Activated T-cell treated with anti-CD3 and anti-CD28 coated beads, Interleukin-2, amount 50 U/mL, for 48 hours (primary cell): ENCODE measurements around the gene RAPGEF5.

Source experiments
- DNase-seq, 2 experiments: peaks; one replicate each; pipeline ENCODE4 v3.0.0-alpha.2; 2020

RAPGEF5 gene

GRCh38 chr7:22302951-22303423, 54.0 kb downstream of the RAPGEF5 start:
- no peak for DNase-seq

DNA sequence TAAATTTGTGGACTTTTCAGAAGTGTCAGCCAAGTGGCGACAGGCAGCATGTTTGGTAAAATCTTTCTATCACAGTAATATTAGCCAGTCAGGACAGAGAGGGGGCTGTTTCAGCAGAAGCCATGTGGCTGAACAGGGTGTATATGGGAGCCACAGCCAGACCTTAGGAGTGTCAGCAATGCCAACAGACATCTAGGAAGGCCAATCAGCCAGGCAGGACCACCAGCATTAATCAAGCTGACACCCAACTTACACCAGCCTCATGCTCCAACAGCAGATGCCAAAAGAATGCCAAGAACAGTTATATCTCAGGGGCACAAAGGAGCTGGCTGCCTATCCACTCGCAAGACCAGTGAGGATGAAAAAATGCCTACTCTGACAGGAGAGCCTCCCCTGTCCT, 54.8 kb downstream of the RAPGEF5 start:
- DNase-seq: no peak

DNA sequence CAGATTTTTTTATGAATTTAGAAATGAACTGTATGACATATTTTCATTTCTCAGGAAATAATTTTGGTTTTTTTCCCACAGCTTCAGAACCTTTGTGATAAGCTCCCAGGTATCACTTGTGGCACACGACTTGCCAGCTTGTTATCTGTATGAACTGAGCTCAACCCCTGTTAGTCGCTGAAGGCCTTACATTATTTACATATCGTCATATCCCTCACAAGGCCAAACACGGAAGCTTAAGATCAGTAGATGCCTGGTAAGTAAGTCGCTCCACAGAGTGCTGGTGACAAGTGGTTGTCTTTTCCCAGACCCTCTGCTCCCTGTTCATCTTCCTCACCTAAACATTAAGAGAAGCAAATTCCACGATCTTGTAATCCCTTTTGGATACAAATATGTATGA, 55.2 kb downstream of the RAPGEF5 start:
- no peak for DNase-seq

DNA sequence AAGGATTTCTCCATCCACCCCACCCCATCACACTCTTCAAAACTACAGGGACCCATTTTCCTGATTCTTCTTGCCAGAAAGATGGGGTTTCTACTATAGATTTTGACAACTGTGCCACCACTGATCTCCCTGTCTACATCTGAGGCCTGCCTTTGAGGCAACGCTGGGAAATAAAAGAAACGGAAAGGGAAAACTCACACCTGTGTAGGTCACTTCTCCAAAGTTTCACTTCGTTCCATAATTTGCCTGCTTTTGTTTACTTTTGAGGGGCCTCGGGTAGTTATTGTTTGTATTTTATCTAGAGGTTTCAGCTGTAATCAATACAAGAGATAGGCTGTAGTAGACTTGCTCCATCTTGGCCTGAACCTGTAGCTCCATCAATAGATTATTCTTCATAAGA, 56.1 kb downstream of the RAPGEF5 start:
- DNase-seq: no peak

DNA sequence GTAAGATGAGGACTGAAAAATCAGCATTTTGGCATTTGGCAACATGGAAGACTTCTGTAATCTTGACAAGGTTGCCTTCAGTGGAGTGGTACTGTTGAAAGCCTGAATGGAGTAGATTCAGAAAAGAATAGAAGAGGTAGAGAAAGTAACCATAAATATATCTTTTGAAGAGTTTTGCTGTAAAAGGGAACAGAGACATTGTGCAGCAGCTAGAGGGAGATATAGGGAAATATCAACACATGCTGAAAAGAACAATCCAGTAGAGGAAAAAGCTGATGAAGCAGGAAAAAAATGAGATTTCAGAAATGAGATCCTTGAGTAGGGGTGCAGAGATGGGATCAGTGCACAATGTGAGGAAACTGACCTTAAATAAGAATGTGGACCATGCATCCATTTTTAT, 60.0 kb downstream of the RAPGEF5 start:
- no peak for DNase-seq

DNA sequence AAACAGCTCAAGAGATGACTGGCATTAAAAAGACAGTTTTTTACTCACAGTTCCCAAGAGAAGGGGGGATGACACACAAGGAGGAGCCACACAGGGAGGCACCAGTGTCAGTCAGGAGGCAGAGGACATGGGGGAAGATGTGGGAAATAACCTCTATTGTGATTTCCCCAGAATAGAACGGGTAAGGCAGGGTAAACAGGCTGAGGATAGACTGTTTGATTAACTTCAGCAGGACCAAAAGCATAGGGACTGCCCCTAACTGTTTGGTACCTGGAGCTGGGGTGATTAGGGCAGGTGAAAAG, 60.7 kb downstream of the RAPGEF5 start:
- no peak for DNase-seq

DNA sequence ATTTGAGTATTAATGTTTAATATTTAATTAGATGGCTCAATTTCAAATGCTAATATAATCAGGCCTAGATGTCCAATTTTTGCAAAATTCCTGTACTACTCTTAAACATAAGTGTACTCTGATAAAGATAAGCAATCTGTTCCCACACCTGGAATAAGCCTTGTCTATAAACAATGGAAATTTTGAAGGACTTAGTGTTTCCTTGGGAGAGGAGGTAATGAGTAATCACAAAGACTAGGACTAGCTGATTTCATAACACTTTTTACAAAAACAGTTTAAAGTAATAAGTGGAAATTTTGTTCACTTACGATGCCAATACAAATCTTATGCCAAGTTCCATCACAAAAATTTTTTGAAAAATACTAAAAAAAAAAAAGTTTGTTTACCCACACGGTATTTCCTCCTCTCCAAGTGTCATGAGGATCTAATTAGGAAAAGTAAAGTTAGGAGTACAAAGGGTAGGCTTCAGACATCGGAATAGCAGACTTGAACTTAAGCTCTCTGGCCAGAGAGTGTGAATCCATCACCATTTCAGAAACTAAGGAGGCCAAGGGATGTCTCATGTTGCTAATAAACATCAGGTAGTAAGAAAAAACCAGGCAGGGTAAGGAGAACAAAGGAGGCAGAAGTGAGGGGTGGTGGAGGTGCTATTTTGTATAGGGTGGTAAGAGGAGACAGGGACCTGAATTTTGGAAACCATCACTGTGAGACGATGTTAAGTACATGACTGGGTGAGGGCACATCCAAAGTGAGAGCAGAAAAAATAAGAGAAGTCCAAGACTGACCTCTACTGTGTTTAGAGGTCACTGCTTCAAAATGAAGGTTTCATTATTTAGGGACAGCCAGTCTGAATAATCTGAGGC, 61.3 kb downstream of the RAPGEF5 start:
- no peak for DNase-seq

DNA sequence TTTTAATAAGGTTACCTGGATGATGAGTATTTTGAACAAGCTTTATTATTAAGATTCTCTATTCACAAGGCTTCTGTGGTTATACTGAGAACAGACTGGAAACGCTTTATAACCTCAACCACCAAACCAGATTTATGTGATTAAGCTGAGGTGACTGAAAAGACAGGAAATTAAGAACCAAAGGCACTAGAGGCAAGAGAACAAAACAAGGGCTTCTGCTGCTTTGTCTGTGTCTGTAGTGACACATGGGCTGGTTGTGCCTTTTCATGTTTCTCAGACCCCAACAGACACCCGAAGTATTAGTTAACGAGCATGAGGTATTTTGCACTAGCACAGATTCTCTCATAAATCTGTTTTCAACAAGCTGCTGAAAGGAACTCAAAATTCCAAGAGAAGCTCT, 64.4 kb downstream of the RAPGEF5 start:
- DNase-seq: no peak

GRCh38 chr7:22291977-22292376, 65.0 kb downstream of the RAPGEF5 start:
- DNase-seq: no peak

DNA sequence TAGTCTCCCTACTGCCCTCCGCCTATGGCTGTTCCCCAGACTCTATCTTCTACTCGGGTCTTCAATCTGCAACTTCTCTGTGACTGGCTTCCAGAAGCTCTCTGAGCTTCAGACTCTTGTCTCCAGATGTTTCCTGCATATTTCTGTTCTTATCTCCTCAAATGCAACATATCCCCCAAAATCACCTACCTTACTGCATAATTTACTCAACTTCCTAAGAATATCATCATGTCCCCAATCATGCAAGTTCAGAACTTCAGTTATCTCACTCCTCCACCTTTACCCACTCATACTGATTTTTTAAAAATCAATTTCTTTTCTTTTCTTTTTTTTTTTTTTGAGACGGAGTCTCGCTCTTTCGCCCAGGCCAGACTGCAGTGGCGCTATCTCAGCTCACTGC, 68.8 kb downstream of the RAPGEF5 start:
- DNase-seq: no peak

- no peak for DNase-seq
Measured at GRCh38 chr7:22287412-22287811, 69.5 kb downstream of the RAPGEF5 start.

DNA sequence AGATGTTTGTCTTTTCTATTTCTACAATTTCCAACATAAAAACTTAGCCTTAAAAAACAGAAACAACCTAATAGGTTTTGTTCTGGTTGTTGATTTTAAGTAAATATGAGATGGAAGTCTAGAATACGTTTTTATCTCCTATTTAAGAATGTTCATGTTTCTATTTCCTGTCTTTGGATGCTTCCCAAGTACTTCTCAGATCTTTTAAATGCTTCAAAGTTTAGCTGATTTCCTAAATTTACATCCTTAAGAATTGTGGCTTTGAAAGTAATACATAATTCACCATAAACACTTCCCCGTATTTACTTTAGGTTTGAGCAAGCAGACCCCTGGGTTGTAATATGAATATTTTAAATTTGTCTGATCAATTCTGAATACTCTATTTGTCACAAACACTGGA, 70.5 kb downstream of the RAPGEF5 start:
- no peak for DNase-seq

DNA sequence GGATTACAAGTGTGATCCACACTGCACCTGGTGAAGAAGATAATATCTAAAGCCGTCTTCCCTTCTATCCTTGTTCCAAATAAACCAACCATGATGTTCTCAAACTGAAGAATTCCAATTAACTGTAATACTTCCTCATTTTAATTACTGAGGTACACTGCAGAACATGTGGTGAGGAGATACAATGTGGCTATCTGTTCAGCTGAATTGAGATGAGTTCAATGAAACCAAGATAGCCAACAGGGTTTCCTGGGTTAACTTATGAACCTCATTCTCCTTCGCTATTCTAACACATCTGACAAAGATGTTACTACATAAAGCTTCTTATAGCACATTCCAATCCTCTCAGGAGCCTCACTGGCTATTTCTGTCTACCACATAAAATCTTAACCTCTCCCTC, 75.5 kb downstream of the RAPGEF5 start:
- no peak for DNase-seq

DNA sequence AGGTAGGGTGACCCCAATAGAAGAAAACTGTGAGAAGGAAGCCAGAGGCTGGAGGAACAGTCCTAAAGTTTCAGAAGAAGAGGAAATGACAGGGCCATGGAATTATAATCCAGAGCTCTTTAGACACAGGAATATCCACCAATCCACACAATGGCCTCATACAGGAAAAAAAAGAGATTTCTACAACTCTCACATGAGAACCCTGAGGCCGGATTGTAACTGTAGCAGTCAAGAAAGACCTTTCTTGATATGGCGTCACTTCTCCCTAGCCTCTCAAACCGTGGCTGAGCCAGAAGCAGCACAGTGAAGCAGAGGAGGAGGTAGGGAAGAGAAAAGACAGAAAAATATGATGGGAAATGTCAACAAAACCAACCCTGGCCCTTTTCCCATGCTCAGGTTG, 76.9 kb downstream of the RAPGEF5 start:
- DNase-seq: no peak

DNA sequence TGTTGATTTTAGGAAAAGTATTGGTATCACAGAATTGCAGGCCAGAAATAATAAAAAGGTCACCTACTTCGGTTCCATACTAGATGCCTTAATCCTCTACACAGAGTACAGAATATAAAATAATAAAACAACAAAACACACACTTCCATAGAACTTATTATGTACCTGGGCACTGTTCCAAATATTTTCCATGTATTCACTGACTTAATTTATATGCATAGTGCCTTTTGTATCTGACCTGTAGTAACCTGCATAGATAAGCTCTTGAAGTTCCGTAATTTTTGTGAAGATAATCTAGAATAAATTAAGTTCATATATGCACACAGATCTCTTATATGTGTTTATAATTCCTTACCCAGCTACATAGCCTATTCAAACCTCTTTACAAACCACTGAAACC, 78.3 kb downstream of the RAPGEF5 start:
- DNase-seq: no peak

GRCh38 chr7:22277375-22277774, 79.6 kb downstream of the RAPGEF5 start:
- no peak for DNase-seq

GRCh38 chr7:22275661-22276060, 81.3 kb downstream of the RAPGEF5 start:
- DNase-seq: no peak

DNA sequence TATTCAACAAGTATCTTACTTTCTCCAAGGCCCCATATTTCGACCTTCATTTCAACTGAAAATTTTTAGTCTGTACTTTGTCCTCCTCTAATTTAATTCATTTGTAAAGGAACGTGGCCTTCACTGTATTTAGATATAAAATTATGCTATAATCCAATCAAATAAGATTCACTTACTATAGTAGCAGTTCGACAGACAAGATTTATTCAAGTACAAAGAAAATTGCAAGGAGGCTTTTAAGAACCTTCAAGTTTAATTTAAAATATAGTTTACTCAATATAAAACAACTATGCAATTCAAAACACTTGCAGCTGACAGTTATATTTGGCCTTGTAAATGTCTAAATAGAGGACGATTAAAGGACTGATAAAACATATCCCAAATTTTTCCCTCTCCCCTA, 85.6 kb downstream of the RAPGEF5 start:
- DNase-seq: no peak

GRCh38 chr7:22270371-22270770, 86.6 kb downstream of the RAPGEF5 start:
- DNase-seq: no peak

DNA sequence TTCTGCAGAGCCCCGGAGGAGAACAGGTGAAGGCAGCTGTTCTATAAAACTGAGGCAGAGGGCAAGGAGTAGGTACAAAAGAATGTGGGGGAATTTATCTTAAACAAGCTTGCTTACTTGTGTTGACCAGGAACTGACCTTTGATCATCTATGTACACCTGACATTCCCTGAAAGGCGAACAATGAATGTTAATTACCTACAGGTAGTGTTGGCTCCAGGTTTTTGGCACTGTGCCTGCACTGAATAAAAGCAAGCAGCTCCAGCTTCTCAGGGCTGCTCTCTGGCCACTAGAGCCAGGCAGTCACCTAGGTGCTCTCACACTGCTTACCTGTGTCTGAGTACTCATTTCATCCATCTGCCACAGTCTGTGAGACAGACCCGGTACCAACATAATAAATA, 87.0 kb downstream of the RAPGEF5 start:
- no peak for DNase-seq

- no peak for DNase-seq
Measured at GRCh38 chr7:22268884-22269421, 88.0 kb downstream of the RAPGEF5 start.

DNA sequence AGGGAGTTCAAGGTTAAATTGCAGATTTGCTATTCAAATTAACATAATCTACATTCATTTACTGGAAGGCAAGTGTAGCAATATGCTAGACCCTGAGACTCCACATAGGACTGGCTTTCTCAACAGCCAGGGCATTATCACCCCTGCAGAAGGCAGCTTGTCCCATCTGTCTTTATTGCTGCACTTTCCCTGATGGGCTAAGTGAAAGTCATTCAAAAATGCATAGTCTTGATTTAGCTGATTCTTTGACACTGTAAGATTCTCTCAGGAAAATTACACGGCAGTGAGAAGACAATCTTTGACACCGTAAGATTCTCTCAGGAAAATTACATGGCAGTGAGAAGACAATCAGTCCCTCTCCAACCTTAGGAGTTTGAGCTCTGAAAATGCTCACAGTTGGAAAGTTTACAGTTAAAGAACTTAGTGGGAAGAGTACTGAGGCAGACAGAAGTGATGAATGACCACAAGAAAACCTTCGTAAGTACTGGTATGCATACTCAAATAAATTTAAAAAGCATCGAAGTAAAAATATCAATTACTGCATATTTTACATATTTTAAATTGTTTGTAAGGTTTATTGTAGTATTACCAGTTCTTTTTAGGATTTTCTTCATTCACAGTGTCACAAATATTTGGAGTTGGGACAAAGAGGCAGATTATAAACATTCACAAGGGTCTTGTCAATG, 88.9 kb downstream of the RAPGEF5 start:
- no peak for DNase-seq

GRCh38 chr7:22262538-22262937, 94.4 kb downstream of the RAPGEF5 start:
- no peak for DNase-seq

- no peak for DNase-seq
Measured at GRCh38 chr7:22256541-22257096, 100.3 kb downstream of the RAPGEF5 start.
